Right lobe of liver (tissue), 4 donors: ENCODE data around the gene ASB3.

ENCODE experiments used
- CTCF ChIP-seq, 4 donors: fragments of 200-600 bp in 3 of 4; fragments of 450-650 bp in 1 of 4; IDR thresholded peaks; one replicate each; pipeline versions ENCODE4 v1.5.1 to v1.8.0; 2016 to 2022; ENCODE audit warnings: antibody characterized with exemption in 4 of 4, mild to moderate bottlenecking in 2 of 4
- POLR2A ChIP-seq: fragments of 450-650 bp; IDR thresholded peaks from one replicate; pipeline ENCODE4 v1.6.1; 2017; ENCODE audit warnings: antibody characterized with exemption, mild to moderate bottlenecking
- donor health status: DM: no; HTN: no; CAD: no.
- donor health status: DM: no; HTN: no; CAD: no.
- donor health status: DM: no; HTN: yes; CAD: no.

GRCh38 chr2:53690876-53691275, 95.9 kb downstream of the ASB3 start:
- TF ChIP-seq CTCF (IDR thresholded peaks at IDR 0.05) (no peak), POLR2A (no peak)
